GM21367 (cell line): Measurements from ENCODE around the gene DESI2.
A peak's percentile ranks its signal among the peaks of the same experiment; 100 is the strongest.

Experiments
- ATAC-seq: cut with Tn5 transposase; IDR thresholded peaks from one replicate; pipeline ENCODE4 v1.9.1; 2021; ENCODE audit not compliant: unreplicated experiment

The DESI2 gene

DNA sequence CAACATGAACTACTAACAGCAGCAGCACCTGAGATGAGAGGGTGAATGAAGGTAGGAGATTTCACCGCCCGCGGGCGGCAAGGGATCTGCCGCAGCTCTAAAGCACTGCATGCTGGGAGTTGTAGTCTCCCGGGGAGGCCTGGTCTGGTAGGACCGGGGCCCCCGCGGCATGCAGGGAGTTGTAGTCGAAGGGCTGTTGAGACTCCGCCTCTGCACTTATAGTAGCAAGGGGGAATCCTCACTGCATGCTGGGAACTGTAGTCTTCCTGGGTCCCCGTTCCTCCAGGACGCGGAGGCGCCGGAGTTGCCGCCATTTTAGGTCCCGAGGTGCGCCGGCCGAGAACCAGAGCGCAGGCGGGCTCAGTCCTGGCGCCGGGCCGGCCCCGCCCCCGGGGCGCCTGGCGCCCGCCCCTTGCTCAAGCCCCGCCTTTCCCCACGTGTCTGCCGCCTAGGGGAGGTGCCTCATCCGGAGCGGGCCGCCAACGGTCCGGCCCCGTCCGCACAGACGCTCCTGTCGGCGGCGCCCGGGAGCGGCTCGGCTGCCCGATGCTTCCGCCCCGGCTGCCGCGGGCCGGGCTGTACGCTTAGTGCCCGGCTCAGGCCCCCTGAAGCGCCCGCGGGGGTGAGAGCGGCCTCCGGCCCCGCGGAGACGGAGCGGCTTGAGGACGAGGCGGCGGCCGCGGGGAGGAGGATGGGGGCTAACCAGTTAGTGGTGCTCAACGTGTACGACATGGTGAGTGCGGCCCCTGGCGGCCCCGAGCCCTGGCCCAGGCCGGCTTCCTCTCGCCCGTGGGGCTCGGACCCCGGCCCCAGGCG lies at the start of gene DESI2:
Gene DESI2, plus strand, starts transcription at position 504 of the 816 bp plus-strand sequence. Its CDS starts 188 bp downstream, at position 692.
- ATAC-seq: peak; percentile 97

DNA sequence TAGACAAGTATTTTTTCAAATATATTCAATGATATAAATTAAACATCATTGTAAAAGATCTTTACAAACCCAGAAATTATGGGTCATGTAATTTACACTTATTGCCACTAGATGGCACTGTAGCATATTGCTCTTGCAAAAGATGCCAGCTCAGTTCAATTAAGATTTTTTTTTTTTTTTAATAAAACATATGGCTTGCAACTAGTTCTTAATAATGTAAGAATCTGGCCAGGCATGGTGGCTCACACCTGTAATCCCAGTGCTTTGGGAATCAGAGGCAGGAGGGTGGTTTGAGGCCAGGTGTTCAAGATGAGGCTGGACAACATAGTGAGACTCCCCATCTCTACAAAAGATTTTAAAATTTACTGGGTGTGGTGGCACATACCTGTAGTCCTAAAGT lies 49.4 kb upstream of the DESI2 start:
- ATAC-seq: no peak

DNA sequence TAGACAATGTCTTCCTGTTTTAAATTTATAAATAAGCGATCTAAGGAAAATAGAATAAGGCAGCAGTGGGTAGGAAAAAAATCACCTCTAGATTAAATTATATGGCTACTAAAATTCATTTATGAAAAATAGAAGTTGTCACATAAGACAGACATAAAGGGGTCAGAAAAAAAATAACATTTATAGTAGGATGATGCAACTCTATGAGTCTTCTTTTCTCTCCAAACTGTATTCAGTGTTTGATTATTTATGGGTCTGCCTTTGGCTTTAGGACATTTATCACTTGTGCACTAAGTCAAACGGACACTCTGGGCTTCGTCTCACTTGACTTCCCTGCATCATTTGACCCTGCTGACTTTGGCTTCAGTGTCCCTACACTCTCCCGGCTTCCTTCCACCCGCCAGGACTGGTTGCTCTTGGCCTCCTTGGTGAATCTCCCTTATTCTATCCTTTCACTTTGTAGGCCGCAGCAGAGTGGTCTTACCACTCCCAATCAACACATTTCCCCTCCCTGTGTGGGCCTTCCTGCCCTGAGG lies 47.0 kb upstream of the DESI2 start:
- no peak for ATAC-seq

GRCh38 chr1:244614113-244614836 lies 38.7 kb upstream of the DESI2 start:
- ATAC-seq: no peak

DNA sequence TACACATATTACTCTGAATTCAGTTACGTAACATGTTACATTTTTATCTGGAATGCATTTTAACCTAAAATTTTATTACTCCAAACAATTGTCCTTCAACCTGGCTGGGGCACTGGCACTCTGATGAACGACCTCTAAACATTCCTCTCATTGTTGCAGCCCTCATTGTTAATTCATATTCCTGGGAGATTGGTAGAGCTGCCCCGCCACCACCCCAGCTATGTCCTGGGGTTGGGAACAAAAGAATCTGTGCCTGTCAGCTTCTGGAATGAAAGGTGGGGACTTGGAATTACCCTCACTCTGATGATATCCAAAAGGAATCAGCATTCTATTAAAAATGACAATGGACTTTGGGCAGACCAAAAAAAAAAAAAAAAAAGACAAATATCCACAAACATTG lies 38.0 kb upstream of the DESI2 start:
- no peak for ATAC-seq

DNA sequence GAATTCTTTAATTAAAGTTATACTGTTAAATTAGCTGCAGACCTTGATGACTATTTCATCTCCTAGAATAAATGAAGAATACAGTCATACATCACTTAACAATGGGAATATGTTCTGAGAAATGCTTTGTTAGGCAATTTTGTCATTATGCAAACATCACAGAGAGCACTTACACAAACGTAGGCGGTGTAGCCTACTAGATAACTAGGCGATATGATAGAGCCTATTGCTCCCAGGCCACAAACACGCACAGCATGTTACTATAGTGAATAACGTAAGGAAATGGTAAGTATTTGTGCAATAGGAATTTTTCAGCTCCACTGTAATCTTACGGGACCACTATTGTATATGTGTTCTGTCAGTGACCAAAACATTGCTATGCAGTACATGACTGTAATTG lies 37.6 kb upstream of the DESI2 start:
- no peak for ATAC-seq

DNA sequence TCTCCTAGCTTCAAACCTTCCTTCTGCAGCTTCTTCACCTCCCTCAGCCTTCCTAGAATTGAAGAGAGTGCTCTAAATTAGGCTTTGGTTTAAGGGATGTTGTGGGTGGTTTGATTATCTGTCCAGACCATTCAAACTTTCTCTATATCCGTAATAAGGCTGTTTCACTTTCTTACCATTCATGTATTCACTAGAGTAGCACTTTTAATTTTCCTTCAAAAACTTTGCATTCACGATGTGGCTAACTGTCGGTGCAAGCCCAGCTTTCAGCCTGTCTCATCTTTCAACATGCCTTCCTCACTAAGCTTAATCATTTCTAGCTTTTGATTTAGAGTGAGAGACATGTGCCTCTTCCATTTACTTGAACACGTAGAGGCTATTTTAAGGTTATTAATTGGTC lies 26.2 kb upstream of the DESI2 start:
- ATAC-seq: no peak

DNA sequence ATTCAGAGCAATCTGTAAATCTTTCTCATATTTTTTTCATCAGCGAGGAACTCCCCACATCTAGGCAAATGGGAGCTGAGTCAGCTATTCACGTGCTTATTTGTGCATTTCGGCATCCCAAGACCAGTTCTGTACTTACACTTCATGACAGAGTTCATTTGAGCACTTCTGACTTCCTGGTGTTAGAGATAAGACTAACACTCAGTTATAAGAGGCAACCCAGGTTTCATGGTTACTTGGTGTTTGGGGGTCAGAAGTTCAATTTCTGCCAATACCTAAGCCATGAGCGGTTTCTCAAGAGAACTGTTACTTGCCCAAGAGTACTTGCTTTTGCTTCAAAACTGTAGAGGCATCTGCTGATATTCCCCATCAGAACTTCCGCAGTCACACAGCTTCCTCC lies 24.1 kb upstream of the DESI2 start:
- ATAC-seq: no peak

DNA sequence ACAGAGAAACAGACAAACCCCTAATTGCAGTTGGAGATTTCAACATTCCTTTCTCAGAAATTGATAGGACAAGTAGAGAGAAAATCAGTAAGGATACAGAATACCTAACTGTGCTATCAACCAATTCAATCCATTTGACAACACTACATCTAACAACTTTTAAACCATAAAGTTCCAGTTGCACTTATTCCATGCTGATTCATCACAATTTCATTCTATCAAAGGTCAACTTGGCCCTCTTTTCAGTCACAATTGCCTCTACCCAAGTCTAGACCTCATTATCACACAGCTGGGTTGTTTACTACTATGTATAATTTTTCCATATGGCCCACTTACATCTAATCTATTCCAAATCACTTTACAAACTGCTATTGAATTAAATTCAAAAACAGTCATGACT lies 19.8 kb upstream of the DESI2 start:
- no peak for ATAC-seq

DNA sequence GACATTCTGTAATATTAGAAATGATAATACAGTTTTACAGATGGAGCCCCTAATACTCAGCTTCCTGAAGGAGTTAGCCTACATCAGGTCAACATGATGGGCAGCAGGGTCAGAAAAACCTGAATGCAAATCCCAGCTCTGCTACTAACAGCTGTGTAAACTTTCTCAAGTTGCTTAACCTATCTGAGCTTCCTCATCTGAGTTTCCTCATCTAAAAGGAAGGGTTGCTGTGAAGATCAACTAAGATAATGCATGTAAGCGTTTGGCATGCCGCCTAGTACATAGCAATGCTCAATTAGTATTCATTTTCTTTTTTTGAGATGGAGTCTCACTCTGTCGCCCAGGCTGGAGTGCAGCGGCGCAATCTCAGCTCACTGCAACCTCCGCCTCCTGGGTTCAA lies 18.4 kb upstream of the DESI2 start:
- no peak for ATAC-seq

GRCh38 chr1:244636488-244637259 lies 16.3 kb upstream of the DESI2 start:
- no peak for ATAC-seq

GRCh38 chr1:244639561-244639960 lies 13.4 kb upstream of the DESI2 start:
- ATAC-seq: no peak

DNA sequence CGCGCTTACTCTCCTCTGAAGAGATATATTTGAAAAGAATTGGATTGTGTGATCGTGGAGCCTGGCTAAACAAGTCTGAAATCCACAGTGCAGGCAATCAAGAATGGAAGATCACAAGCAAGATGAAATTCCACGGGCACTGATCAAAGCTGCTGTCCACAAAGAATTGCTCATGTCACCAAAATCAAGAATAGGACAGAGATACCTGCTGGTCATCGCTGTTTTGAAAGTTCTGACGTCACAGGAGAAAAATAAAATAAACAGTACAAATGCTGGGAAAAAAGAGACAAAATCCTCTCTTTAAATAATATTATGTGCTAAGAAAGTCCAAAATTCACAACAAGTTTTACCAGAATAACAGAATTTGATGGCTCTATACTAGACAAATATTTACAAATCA lies 12.0 kb upstream of the DESI2 start:
- ATAC-seq: no peak

DNA sequence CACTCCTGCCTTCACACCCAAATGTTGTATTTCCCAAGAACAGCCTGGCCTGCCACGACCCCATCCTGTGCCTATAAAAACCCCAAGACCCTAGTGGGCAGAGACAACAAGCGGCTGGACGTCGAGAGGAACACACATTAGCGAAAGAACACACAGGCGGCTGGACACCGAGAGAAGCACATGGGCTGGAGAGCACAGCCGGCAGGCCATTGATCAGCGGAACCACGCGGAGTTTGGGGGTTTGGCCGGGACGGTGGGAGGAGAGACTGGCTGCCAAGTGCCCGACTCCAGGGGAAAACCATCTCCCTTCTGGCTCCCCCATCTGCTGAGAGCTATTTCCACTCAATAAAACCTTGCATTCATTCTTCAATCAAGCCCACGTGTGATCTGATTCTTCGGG lies 10.4 kb upstream of the DESI2 start:
- no peak for ATAC-seq

GRCh38 chr1:244642988-244643387 lies 9.9 kb upstream of the DESI2 start:
- no peak for ATAC-seq

DNA sequence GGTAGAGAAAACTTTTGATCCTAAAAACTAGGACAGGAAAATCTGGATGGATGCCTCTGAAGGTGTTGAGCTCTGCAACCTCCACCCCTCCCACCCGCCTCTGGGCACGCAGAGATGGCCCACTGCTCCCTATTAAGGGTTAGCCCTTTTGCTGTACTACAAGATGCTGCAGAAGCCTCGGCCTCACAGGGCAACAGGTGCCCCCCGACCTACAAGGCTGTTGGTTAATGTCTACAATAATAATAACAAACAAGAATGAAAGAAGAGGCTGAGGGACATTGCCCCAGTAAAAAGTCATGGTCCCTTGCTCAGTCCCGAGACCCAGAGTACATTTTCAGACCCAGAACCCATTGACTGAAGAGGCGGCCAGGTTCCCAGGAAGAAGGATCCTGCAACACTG lies 7.5 kb upstream of the DESI2 start:
- ATAC-seq: no peak

DNA sequence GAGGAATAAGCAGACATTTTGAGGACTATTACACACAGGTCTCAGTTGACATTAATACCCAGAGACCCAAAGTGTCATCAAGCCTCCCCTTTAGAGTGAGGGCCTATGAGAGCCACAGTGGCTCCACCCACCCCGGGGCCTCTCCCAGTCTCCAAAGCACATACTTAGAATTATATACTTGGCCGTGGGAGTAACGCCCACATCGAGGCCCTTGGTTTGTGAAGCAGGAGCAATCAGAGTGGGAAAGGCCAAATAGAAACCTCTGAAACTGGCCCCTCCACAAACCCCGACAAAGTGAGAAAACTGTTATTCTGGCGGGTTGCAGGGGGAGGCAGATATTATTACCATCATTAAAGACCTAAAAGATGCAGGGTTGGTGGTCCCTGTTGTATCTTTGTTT lies 7.0 kb upstream of the DESI2 start:
- no peak for ATAC-seq

GRCh38 chr1:244647819-244648218 lies 5.1 kb upstream of the DESI2 start:
- ATAC-seq: no peak

- no peak for ATAC-seq
Measured at GRCh38 chr1:244651956-244652622, 837 bp upstream of the DESI2 start.

- no peak for ATAC-seq
Measured at GRCh38 chr1:244653439-244654107, 647 bp downstream of the DESI2 start.
